Endothelial cell of umbilical vein (primary cell): ENCODE data around the gene DPY19L3. TPM values are rescaled to one million over a fixed set of nuclear protein-coding genes. Genes with fewer than 3 reads are reported as not detected.

Experiments used
- BruUV-seq: library from RNA; stranded (reverse); fragments of 400-500 nt; replicated peaks from 2 replicates; lab custom pipeline; 2021; lab: Mats Ljungman, UMichigan
- CTCF ChIA-PET: fragments of 300-600, 350-600 bp; sonication (Branson Sonifier 250); formaldehyde crosslinking; loops from one replicate; lab custom pipeline; 2021; ENCODE audit warnings: antibody characterized with exemption, inconsistent platforms; lab: Charles Lee
- POLR2A ChIA-PET: fragments of 300-600, 350-600 bp; sonication (Branson Sonifier 250); formaldehyde crosslinking; loops from one replicate; lab custom pipeline; 2021; ENCODE audit warnings: antibody characterized with exemption, inconsistent platforms; lab: Charles Lee
- DNase-seq: peaks from one replicate; pipeline ENCODE4 v3.0.0-alpha.2; 2011; ENCODE audit warnings: low read depth, low spot score
- FAIRE-seq: peaks from 2 replicates; lab custom pipeline; 2011; peaks lifted over from hg19 to GRCh38; lab: Jason Lieb, UNC
- H2AFZ ChIP-seq: 2 replicates; pipeline ENCODE4 v1.6.0; 2012; ENCODE audit warnings: low read depth, low read length, control low read depth, inconsistent platforms
- H3K27ac ChIP-seq: 2 replicates; pipeline ENCODE4 v1.5.1; 2011; ENCODE audit warnings: low read depth, mild to moderate bottlenecking, control low read depth, low read length, moderate library complexity; ENCODE audit not compliant: insufficient read depth
- H3K27me3 ChIP-seq, 2 experiments: 2 replicates each; pipeline versions ENCODE4 v1.6.0 to v1.6.1; 2011; ENCODE audit warnings: low read length in 2 of 2, mixed read lengths in 1 of 2; ENCODE audit not compliant: control insufficient read depth in 2 of 2, insufficient read depth in 2 of 2
- H3K36me3 ChIP-seq, 2 experiments: 2 replicates in 1 of 2; 3 replicates in 1 of 2; pipeline ENCODE4 v1.5.1; 2011; ENCODE audit warnings: low read length in 2 of 2, mild to moderate bottlenecking in 1 of 2, moderate library complexity in 1 of 2; ENCODE audit not compliant: control insufficient read depth in 2 of 2, insufficient read depth in 2 of 2; ENCODE audit errors: extremely low read depth in 1 of 2
- H3K4me1 ChIP-seq: 3 replicates; pipeline ENCODE4 v1.5.1; 2011; ENCODE audit warnings: mild to moderate bottlenecking, low read length; ENCODE audit not compliant: control insufficient read depth, insufficient read depth; ENCODE audit errors: extremely low read depth
- H3K4me2 ChIP-seq: 2 replicates; pipeline ENCODE4 v1.6.1; 2011; ENCODE audit warnings: low read length, control low read depth, mixed read lengths; ENCODE audit not compliant: insufficient read depth
- H3K4me3 ChIP-seq, 3 experiments: fragments of 200-600 bp in 1 of 3; sonication (generic), shearing (Covaris generic) in 1 of 3; replicated peaks in 1 of 3; 2 replicates each; pipeline ENCODE4 v1.5.1; 2011 to 2016; ENCODE audit warnings: control low read depth in 3 of 3, low read length in 3 of 3, mild to moderate bottlenecking in 2 of 3, inconsistent platforms in 1 of 3, low read depth in 1 of 3, moderate library complexity in 1 of 3; ENCODE audit not compliant: insufficient read depth in 1 of 3
- H3K79me2 ChIP-seq: 2 replicates; pipeline ENCODE4 v1.6.0; 2012; ENCODE audit warnings: low read length, inconsistent platforms; ENCODE audit not compliant: control insufficient read depth, insufficient read depth
- H3K9ac ChIP-seq: replicated peaks from 2 replicates; pipeline ENCODE3; 2011; ENCODE audit warnings: low read length, control low read depth; ENCODE audit not compliant: insufficient read depth; ENCODE audit errors: extremely low read depth
- H3K9me1 ChIP-seq: replicated peaks from 3 replicates; pipeline ENCODE4 v1.6.0; 2011; ENCODE audit warnings: mild to moderate bottlenecking, low read length; ENCODE audit not compliant: control insufficient read depth, insufficient read depth; ENCODE audit errors: extremely low read depth
- H3K9me3 ChIP-seq: replicated peaks from 2 replicates; pipeline ENCODE4 v1.5.1; 2012; ENCODE audit warnings: low read length, inconsistent platforms; ENCODE audit not compliant: control insufficient read depth, insufficient read depth
- H4K20me1 ChIP-seq: replicated peaks from 2 replicates; pipeline ENCODE3; 2011; ENCODE audit warnings: mild to moderate bottlenecking, low read length; ENCODE audit not compliant: control insufficient read depth, insufficient read depth; ENCODE audit errors: extremely low read depth
- CTCF ChIP-seq, 2 donors: IDR thresholded peaks; 1 replicate in 1 of 2; 2 replicates in 1 of 2; pipeline ENCODE4 v1.5.1; 2011; ENCODE audit warnings: low read length in 2 of 2, mild to moderate bottlenecking in 2 of 2, moderate library complexity in 2 of 2, control low read depth in 1 of 2, inconsistent platforms in 1 of 2, low read depth in 1 of 2; ENCODE audit not compliant: insufficient read depth in 1 of 2; ENCODE audit errors: extremely low read depth in 1 of 2
- FOS ChIP-seq: IDR thresholded peaks from 2 replicates; pipeline ENCODE4 v1.6.1; 2011; ENCODE audit warnings: mild to moderate bottlenecking, low read length, moderate library complexity, borderline replicate concordance; ENCODE audit not compliant: insufficient read depth
- MAX ChIP-seq: IDR thresholded peaks from 2 replicates; pipeline ENCODE4 v1.6.1; 2011; ENCODE audit not compliant: insufficient read depth, insufficient read length
- dilution Hi-C: fragments of 300-500 bp; cut with MboI; formaldehyde crosslinking; loops from one replicate; pipeline ENCODE4 v1.15.0; 2019; ENCODE audit warnings: low sequenced_read_pairs; ENCODE audit not compliant: extremely low pct_ligation_motif_present
- intact Hi-C: fragments of 100-400 bp; cut with micrococcal nuclease; formaldehyde crosslinking; loops from one replicate; pipeline ENCODE4 v1.10.0; 2022
- polyA plus RNA-seq, 4 experiments: library from polyadenylated mRNA; depleted of rRNA in 3 of 4; stranded (reverse) in 3 of 4; unstranded in 1 of 4; fragments of >200 nt; gene quantifications; 2 replicates each; pipeline versions ENCODE4 v1.2.1 to v1.2.3, GENCODE V29; 2011 to 2012; ENCODE audit warnings: missing spikeins in 1 of 4
- total RNA-seq: library from RNA; stranded (reverse); gene quantifications from 2 replicates; pipeline ENCODE4 v1.2.3, GENCODE V29; 2021

Gene DPY19L3
- total and polyA plus RNA-seq, 2 donors (not counting 3 experiments of a cell fraction or from before 2014, with no cell fraction given): 36.1 to 39.5 TPM

DNA sequence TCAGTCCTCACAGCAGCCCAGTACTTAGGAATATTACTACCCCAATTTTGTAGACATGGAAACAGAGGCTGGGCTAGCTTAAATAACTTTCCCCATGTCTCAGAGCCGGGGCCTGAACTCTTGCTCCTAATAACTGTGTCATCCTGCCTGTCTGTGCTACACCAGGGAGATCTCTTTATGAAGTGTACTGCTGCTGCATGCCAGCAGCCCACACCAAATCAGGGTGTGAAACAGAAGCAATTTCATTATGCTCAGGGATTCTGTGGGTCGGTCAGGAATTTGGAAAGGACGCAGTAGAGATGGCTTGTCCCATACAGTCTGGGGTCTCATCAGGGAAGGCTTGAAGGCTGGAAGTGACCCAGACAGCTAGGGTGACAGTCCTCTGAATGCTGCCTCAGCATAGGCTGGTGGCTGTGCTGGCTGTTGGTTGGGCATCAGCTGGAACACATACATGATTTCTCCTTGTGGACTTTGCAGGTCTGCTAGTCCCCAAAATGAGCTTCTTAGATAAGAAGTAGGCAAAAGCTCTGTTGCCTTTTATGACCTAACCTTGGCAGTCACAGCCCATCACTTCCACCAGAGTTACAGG lies 37.5 kb upstream of the DPY19L3 start:
- DNase-seq: no peak
- no peak overlapping the region for H3K4me3 ChIP-seq
- H4K20me1 ChIP-seq: peaks cover 3% of the 10 kb centered on the region
- POLR2A ChIA-PET: no interaction called here
- FAIRE-seq: no peak
- no peak overlapping the region for H3K27ac ChIP-seq
- TF ChIP-seq CTCF (IDR thresholded peaks at IDR 0.05; ENCODE audit: extremely low read depth in 1 of 2, insufficient read depth in 1 of 2, low read depth in 1 of 2, low read length in 2 of 2) (no peak), MAX (no peak)
- no peaks in the 10 kb centered on the region for H3K9me1 ChIP-seq
- CTCF ChIA-PET: interaction anchor here (1.2 kb wide), 1 partner anchor 23 kb away, joined by 3 read pairs; the partner anchor contains the start of gene ZNF507
- peaks cover 8% of the 10 kb centered on the region for H3K4me1 ChIP-seq
- no TSS peak for BruUV-seq
- no peak overlapping the region for H2AFZ ChIP-seq
- no peak overlapping the region for H3K4me2 ChIP-seq
- no peaks in the 10 kb centered on the region for H3K9me3 ChIP-seq
- H3K9ac ChIP-seq: no peak overlapping the region
- H3K36me3 ChIP-seq: peaks cover 4 to 10% of the 10 kb centered on the region in 2 experiments
- H3K79me2 ChIP-seq: peaks cover 55% of the 10 kb centered on the region
- dilution Hi-C loops (no loop called here), intact Hi-C loops (no loop called here)
- H3K27me3 ChIP-seq: no peaks in the 10 kb centered on the region

DNA sequence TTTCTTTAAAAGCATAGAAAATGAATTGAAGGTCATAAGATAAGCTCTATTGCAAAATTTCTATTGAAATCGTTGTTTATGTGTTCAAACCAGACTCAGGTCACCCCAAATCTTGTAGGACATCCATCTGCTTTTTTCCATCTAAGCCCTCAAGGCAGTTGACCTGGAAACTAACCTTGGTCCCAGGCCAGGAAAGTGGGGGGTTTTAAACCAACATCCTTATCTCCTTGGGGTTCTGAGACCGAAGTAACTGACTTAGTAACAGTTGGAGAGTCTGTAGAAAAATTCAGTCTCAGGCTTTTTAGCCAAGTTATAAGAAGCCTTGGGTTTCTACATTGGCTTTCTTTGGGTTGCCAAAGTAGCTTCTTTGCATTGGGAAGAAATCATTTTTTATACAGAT lies 36.8 kb upstream of the DPY19L3 start:
- Histone ChIP-seq H3K4me1 (peaks cover 13% of the 10 kb centered on the region), H3K9ac (no peak overlapping the region), H4K20me1 (peaks cover 3% of the 10 kb centered on the region), H3K4me2 (no peak overlapping the region), H3K36me3 (peaks cover 4 to 6% of the 10 kb centered on the region in 2 experiments), H3K9me3 (no peaks in the 10 kb centered on the region), H3K27ac (no peak overlapping the region), H3K79me2 (peaks cover 50% of the 10 kb centered on the region), H3K27me3 (no peaks in the 10 kb centered on the region), H2AFZ (no peak overlapping the region), H3K9me1 (no peaks in the 10 kb centered on the region), H3K4me3 (no peak overlapping the region)
- TF ChIP-seq FOS: no peak
- FAIRE-seq (no peak), DNase-seq (no peak)
- ChIA-PET POLR2A (no interaction called here), CTCF (interaction anchor here (1.2 kb wide), 1 partner anchor 23 kb away, joined by 3 read pairs; the partner anchor contains the start of gene ZNF507)
- no TSS peak for BruUV-seq
- intact Hi-C loops (no loop called here), dilution Hi-C loops (no loop called here)
